Naive thymus-derived CD4-positive, alpha-beta T cell (primary cell): Measurements from ENCODE around the gene PDE4D. TPM values are rescaled to one million over a fixed set of nuclear protein-coding genes. Genes with fewer than 3 reads are reported as not detected.

Source experiments
- ATAC-seq: fragments of 150-1000 bp; cut with Tn5 transposase; 2 replicates; pipeline ENCODE4 v1.10.0; 2021; ENCODE audit warnings: mild to moderate bottlenecking, moderate library complexity
- CTCF ChIA-PET: fragments of 350-600 bp; sonication (Branson Sonifier 250); formaldehyde crosslinking; loops from one replicate; lab custom pipeline; 2021; ENCODE audit warnings: antibody characterized with exemption; lab: Charles Lee
- POLR2A ChIA-PET: fragments of 350-600 bp; sonication (Branson Sonifier 250); formaldehyde crosslinking; loops from one replicate; lab custom pipeline; 2021; ENCODE audit warnings: antibody characterized with exemption, inconsistent platforms; lab: Charles Lee
- DNase-seq, 9 donors: peaks; one replicate each; pipeline versions ENCODE4 v3.0.0 to v3.0.0-alpha.2; 2020 to 2022; ENCODE audit warnings: mixed read lengths in 1 of 9
- H3K27ac ChIP-seq: one replicate; pipeline ENCODE4 v1.7.0; 2013; ENCODE audit warnings: mild to moderate bottlenecking, low read depth, low read length, moderate library complexity
- H3K27me3 ChIP-seq, 2 donors: one replicate each; pipeline ENCODE4 v1.7.0; 2013; ENCODE audit warnings: low read length in 2 of 2, mild to moderate bottlenecking in 2 of 2, moderate library complexity in 2 of 2; ENCODE audit not compliant: control insufficient read depth in 2 of 2, insufficient read depth in 2 of 2
- H3K36me3 ChIP-seq, 3 experiments: 1 replicate in 2 of 3; 2 replicates in 1 of 3; pipeline ENCODE4 v1.7.0; 2013; ENCODE audit warnings: low read length in 3 of 3, mild to moderate bottlenecking in 3 of 3, moderate library complexity in 1 of 3; ENCODE audit not compliant: insufficient read depth in 3 of 3, control insufficient read depth in 2 of 3
- H3K4me1 ChIP-seq, 2 donors: one replicate each; pipeline ENCODE4 v1.7.0; 2013; ENCODE audit warnings: low read length in 2 of 2, mild to moderate bottlenecking in 2 of 2, moderate library complexity in 1 of 2; ENCODE audit not compliant: control insufficient read depth in 2 of 2, insufficient read depth in 2 of 2
- H3K4me3 ChIP-seq: 2 replicates; pipeline ENCODE4 v1.7.0; 2013; ENCODE audit warnings: mild to moderate bottlenecking, low read length
- H3K9me3 ChIP-seq, 3 experiments: 1 replicate in 2 of 3; 2 replicates in 1 of 3; pipeline ENCODE4 v1.7.0; 2013; ENCODE audit warnings: low read length in 3 of 3; ENCODE audit not compliant: control insufficient read depth in 2 of 3
- H3K27ac Mint-ChIP-seq, 9 donors: one replicate each; pipeline ENCODE4 v1.8.0; 2020 to 2022; ENCODE audit warnings: mixed read lengths in 9 of 9, mild to moderate bottlenecking in 8 of 9, moderate library complexity in 5 of 9, inconsistent platforms in 2 of 9
- H3K27me3 Mint-ChIP-seq, 5 donors: one replicate each; pipeline ENCODE4 v1.8.0; 2021 to 2022; ENCODE audit warnings: mixed read lengths in 5 of 5, mild to moderate bottlenecking in 1 of 5
- H3K36me3 Mint-ChIP-seq, 5 donors: one replicate each; pipeline ENCODE4 v1.8.0; 2020 to 2022; ENCODE audit warnings: mixed read lengths in 5 of 5, mild to moderate bottlenecking in 3 of 5, inconsistent platforms in 1 of 5
- H3K4me1 Mint-ChIP-seq, 7 donors: one replicate each; pipeline ENCODE4 v1.8.0; 2020 to 2022; ENCODE audit warnings: mixed read lengths in 7 of 7, mild to moderate bottlenecking in 3 of 7, inconsistent platforms in 1 of 7
- H3K4me3 Mint-ChIP-seq, 10 donors: one replicate each; pipeline ENCODE4 v1.8.0; 2020 to 2022; ENCODE audit warnings: mild to moderate bottlenecking in 10 of 10, mixed read lengths in 10 of 10, moderate library complexity in 6 of 10, inconsistent platforms in 2 of 10
- H3K9me3 Mint-ChIP-seq, 11 donors: one replicate each; pipeline ENCODE4 v1.8.0; 2020 to 2022; ENCODE audit warnings: mixed read lengths in 11 of 11, mild to moderate bottlenecking in 4 of 11, inconsistent platforms in 1 of 11, moderate library complexity in 1 of 11
- intact Hi-C, 2 donors: fragments of 100-400 bp; cut with micrococcal nuclease; formaldehyde crosslinking; loops; one replicate each; pipeline ENCODE4 v1.15.1; 2023
- polyA plus RNA-seq, 2 donors: library from polyadenylated mRNA; unstranded; fragments of 300-500 nt; fragmentation: Illumina TruSeq; gene quantifications; one replicate each; pipeline ENCODE4 v1.2.3, GENCODE V29; 2021
- total RNA-seq, 6 experiments: library from RNA in 5 of 6; stranded (reverse) in 5 of 6; gene quantifications; 1 replicate in 5 of 6; 2 replicates in 1 of 6; pipeline ENCODE4 v1.2.3 and lab custom pipeline; 2021 to 2026

The PDE4D gene
- total and polyA plus RNA-seq, 7 experiments from 2014 or later = 4.9 to 102 (median 38.8) TPM

DNA sequence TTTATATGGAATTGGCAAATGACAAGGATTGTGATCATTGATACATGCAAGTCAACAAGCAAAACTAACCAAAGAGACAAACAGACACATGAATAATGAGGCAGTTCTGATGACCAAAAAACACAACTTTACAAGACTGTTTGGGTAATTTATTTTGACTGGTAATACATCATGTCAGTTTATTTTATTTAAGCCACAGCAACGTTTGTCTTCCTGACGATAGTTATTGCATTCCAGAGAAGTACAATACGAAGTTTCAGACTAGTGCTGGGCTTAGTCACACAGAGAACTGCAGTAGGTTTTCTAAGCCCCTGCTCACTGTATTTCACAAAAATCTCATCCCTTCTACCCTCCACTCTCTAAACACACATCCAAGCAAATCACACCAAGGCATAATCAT is 796.4 kb downstream of the PDE4D start:
- H3K9me3 ChIP-seq = no peaks in the 10 kb centered on the region
- H3K27me3 ChIP-seq = no peaks in the 10 kb centered on the region
- H3K4me3 ChIP-seq = no peak overlapping the region
- Mint-ChIP-seq H3K27me3 (no peaks in the 10 kb centered on the region), H3K9me3 (peaks cover 0 to 7% (median 0%) of the 10 kb centered on the region in 11 donors), H3K36me3 (peaks cover 0 to 22% (median 0%) of the 10 kb centered on the region in 5 donors), H3K4me3 (peak overlapping the region in 1 of 10 donors; percentile 4), H3K4me1 (peaks cover 15 to 83% (median 32%) of the 10 kb centered on the region in 7 donors), H3K27ac (peak overlapping the region in 3 of 9 donors; percentile 1 to 47 (median 2))
- H3K27ac ChIP-seq = no peak overlapping the region
- DNase-seq = no peak
- POLR2A ChIA-PET = no interaction called here
- ATAC-seq = no peak
- intact Hi-C loops = no loop called here
- peaks cover 12 to 14% of the 10 kb centered on the region in 2 donors for H3K4me1 ChIP-seq
- H3K36me3 ChIP-seq = no peaks in the 10 kb centered on the region
- CTCF ChIA-PET = no interaction called here

DNA sequence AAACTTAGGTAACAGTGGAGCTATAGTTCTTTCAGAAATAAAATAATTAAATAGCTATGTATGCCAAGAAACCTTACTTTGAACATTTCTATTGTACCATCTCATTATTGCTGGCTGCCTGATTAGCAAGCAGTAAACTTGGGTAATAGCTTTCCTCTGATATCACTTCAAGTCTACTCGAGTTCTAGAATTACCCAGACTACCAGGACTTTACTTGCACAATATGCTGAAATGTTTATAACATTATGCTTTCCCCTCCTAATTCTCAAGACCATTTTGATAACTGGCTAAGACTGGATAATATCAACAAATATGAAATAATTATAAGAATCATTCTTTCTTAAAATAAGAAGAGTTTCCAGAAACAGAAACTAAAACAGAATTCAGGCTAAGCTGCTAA is 798.0 kb downstream of the PDE4D start:
- ATAC-seq (no peak), DNase-seq (no peak)
- Mint-ChIP-seq H3K36me3 (peaks cover 0 to 24% (median 0%) of the 10 kb centered on the region in 5 donors), H3K4me3 (no peak overlapping the region), H3K4me1 (peaks cover 15 to 76% (median 32%) of the 10 kb centered on the region in 7 donors), H3K27ac (no peak overlapping the region), H3K9me3 (peaks cover 0 to 7% (median 0%) of the 10 kb centered on the region in 11 donors), H3K27me3 (no peaks in the 10 kb centered on the region)
- ChIA-PET POLR2A (interaction anchor here (0.7 kb wide), 2 partner anchors 32 to 1991 kb away, joined by 3 read pairs; no protein-coding TSS in a partner anchor), CTCF (interaction anchor here (0.6 to 0.9 kb wide), 3 partner anchors 78 to 656 kb away, joined by 3 to 4 read pairs (median 3); no protein-coding TSS in a partner anchor)
- no peaks in the 10 kb centered on the region for H3K36me3 ChIP-seq
- H3K9me3 ChIP-seq = no peaks in the 10 kb centered on the region
- intact Hi-C loops = loop anchor here in 1 of 2 donors (1.0 kb wide), 1 partner anchor 8 kb away; no protein-coding TSS in a partner anchor
- no peaks in the 10 kb centered on the region for H3K27me3 ChIP-seq
- H3K4me1 ChIP-seq = peaks cover 11 to 12% of the 10 kb centered on the region in 2 donors
- H3K4me3 ChIP-seq = no peak overlapping the region
- H3K27ac ChIP-seq = no peak overlapping the region

DNA sequence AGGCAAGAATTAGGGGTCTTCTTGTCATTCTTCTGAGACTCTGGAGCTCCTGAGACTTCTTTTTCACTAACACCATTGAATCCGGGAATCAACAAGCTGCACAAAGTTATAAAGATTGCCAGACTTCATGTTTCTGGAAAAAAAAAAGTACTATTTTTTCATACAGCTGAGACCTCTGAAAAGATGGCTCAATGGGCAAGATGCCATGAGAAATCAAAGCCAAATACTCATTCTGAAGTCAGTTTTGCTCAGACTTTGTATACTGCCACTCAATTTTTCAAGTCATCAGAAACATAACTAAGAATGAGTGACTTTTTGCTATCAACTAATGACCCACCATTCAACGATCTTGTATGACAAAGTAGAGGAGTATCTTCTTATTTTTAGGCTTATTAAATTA is 798.7 kb downstream of the PDE4D start:
- CTCF ChIA-PET = no interaction called here
- Mint-ChIP-seq H3K4me1 (peaks cover 11 to 73% (median 27%) of the 10 kb centered on the region in 7 donors), H3K36me3 (peaks cover 0 to 24% (median 0%) of the 10 kb centered on the region in 5 donors), H3K27ac (no peak overlapping the region), H3K9me3 (peaks cover 0 to 2% (median 0%) of the 10 kb centered on the region in 11 donors), H3K27me3 (no peaks in the 10 kb centered on the region), H3K4me3 (no peak overlapping the region)
- DNase-seq = no peak
- ATAC-seq = no peak
- no peaks in the 10 kb centered on the region for H3K27me3 ChIP-seq
- H3K36me3 ChIP-seq = no peaks in the 10 kb centered on the region
- POLR2A ChIA-PET = interaction anchor here (0.7 kb wide), 1 partner anchor 33 kb away, joined by 3 read pairs; no protein-coding TSS in a partner anchor
- H3K27ac ChIP-seq = no peak overlapping the region
- no peak overlapping the region for H3K4me3 ChIP-seq
- H3K9me3 ChIP-seq = no peaks in the 10 kb centered on the region
- intact Hi-C loops = loop anchor here in 1 of 2 donors (1.0 kb wide), 1 partner anchor 8 kb away; no protein-coding TSS in a partner anchor
- H3K4me1 ChIP-seq = peaks cover 5 to 10% of the 10 kb centered on the region in 2 donors

DNA sequence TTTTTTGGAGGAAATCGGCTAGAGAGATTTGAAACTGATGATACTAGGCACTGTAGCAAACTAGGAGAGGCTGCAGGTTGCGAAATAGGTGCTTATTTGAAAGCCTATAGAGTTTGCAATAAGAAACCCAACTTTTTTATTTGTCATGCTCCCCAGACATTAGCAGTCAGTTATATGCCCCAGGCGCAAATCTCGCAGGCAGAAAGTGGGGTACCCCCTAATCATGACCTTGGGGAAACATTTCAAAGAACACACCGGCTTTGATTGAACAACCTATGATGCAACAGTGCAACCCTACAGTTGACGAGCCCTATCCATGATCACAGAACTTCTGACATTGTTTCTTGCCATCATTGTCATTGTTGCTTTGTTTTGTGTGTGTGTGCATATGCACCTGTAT is 800.2 kb downstream of the PDE4D start:
- DNase-seq (no peak), ATAC-seq (peak; percentile 26)
- H3K36me3 Mint-ChIP-seq = peaks cover 0 to 24% (median 0%) of the 10 kb centered on the region in 5 donors
- H3K27me3 Mint-ChIP-seq = peaks cover 0 to 3% (median 0%) of the 10 kb centered on the region in 5 donors
- CTCF ChIA-PET = no interaction called here
- POLR2A ChIA-PET = no interaction called here
- Histone ChIP-seq H3K27ac (no peak overlapping the region), H3K9me3 (no peaks in the 10 kb centered on the region), H3K4me3 (no peak overlapping the region), H3K36me3 (no peaks in the 10 kb centered on the region), H3K4me1 (peaks cover 0 to 5% of the 10 kb centered on the region in 2 donors), H3K27me3 (no peaks in the 10 kb centered on the region)
- H3K27ac Mint-ChIP-seq = peak overlapping the region in 1 of 9 donors; percentile 84
- H3K9me3 Mint-ChIP-seq = peaks cover 0 to 2% (median 0%) of the 10 kb centered on the region in 11 donors
- intact Hi-C loops = no loop called here
- H3K4me1 Mint-ChIP-seq = peaks cover 6 to 59% (median 15%) of the 10 kb centered on the region in 7 donors
- peak overlapping the region in 1 of 10 donors; percentile 72 for H3K4me3 Mint-ChIP-seq

DNA sequence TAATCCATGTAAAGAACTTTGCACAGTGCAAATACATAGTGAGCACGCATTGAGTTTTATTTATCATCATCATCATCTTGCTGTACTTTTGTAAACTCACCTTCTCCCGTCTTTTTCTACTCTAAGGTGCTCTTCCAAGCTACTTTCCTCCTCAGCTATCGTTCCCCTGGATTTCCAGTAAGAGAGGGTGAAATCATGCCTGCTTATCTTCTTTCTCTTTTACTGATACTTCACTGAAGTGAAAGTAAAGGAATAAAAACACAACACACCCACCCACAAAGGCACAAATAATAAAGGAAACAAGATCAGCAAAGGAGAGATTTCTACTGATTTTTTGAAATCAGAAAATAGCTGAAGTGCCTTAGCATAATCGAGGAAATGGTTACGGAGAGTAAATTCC is 800.8 kb downstream of the PDE4D start:
- H3K9me3 Mint-ChIP-seq = peaks cover 0 to 2% (median 0%) of the 10 kb centered on the region in 11 donors
- Histone ChIP-seq H3K9me3 (no peaks in the 10 kb centered on the region), H3K27ac (no peak overlapping the region), H3K36me3 (no peaks in the 10 kb centered on the region), H3K4me1 (peaks cover 0 to 5% of the 10 kb centered on the region in 2 donors), H3K27me3 (no peaks in the 10 kb centered on the region), H3K4me3 (no peak overlapping the region)
- H3K27ac Mint-ChIP-seq = peak overlapping the region in 1 of 9 donors; percentile 58
- H3K4me1 Mint-ChIP-seq = peaks cover 6 to 61% (median 15%) of the 10 kb centered on the region in 7 donors
- H3K27me3 Mint-ChIP-seq = peaks cover 0 to 8% (median 0%) of the 10 kb centered on the region in 5 donors
- H3K36me3 Mint-ChIP-seq = peaks cover 0 to 24% (median 0%) of the 10 kb centered on the region in 5 donors
- CTCF ChIA-PET = no interaction called here
- intact Hi-C loops = no loop called here
- POLR2A ChIA-PET = no interaction called here
- peak overlapping the region in 1 of 10 donors; percentile 74 for H3K4me3 Mint-ChIP-seq
- ATAC-seq = no peak
- DNase-seq = no peak

DNA sequence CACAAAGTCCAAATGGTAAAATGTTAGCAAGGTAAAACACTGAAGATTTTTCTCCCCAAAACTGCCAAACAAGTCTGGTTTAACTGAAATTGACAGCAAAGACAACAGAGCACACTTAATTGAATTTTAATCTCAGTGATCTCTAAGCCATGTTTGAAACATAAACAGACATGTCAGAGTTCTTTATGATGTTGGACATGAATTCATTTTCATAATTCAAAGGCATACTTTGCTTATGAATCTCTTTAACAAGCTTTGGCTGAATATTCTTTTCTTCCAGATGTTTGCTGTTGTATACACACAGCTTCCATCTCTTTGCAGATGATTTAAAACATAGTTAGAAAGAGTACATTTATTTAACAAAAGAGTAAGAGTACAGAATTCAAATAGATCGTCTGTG is 801.6 kb downstream of the PDE4D start:
- ChIA-PET POLR2A (no interaction called here), CTCF (no interaction called here)
- Mint-ChIP-seq H3K36me3 (peaks cover 0 to 20% (median 0%) of the 10 kb centered on the region in 5 donors), H3K27me3 (peaks cover 0 to 12% (median 0%) of the 10 kb centered on the region in 5 donors), H3K27ac (no peak overlapping the region), H3K4me1 (peaks cover 6 to 57% (median 15%) of the 10 kb centered on the region in 7 donors), H3K9me3 (no peaks in the 10 kb centered on the region), H3K4me3 (no peak overlapping the region)
- no peaks in the 10 kb centered on the region for H3K27me3 ChIP-seq
- intact Hi-C loops = no loop called here
- DNase-seq = no peak
- no peak overlapping the region for H3K27ac ChIP-seq
- H3K9me3 ChIP-seq = no peaks in the 10 kb centered on the region
- H3K4me3 ChIP-seq = no peak overlapping the region
- H3K4me1 ChIP-seq = peaks cover 0 to 5% of the 10 kb centered on the region in 2 donors
- ATAC-seq = no peak
- no peaks in the 10 kb centered on the region for H3K36me3 ChIP-seq
